ENCODE data around the gene HPCAL4.

The HPCAL4 gene

DNA sequence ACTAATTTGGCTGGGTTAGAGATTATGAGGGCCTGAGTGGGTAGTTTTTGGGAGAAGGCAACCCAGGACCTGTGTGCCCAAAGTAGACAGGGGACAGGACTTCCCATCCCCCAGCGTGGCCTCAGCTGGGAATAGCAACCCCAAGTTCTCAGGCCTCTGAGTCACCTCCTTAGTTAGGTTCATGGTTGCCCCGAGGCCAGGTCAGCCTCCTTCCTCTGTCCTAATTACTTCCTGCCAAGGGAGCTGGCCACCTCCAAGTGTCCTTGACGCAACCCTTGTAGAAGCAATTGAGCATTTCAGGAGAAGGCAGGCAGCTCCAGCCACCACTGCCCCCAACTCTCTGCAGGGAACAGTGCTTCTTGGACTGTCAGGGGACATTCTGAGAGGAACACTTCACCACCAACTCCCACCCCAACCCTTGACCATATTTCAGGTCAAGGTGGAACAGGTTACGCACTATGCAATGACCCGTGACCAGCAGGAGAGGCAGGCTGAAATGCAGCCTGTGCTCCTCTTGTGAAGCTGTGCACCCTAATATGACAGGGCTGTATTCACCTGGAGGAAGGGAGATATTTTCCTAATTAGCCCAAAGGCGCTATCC, 14.2 kb downstream of the HPCAL4 start:
- no peak for DNase-seq (ENCODE audit: low spot score)

DNA sequence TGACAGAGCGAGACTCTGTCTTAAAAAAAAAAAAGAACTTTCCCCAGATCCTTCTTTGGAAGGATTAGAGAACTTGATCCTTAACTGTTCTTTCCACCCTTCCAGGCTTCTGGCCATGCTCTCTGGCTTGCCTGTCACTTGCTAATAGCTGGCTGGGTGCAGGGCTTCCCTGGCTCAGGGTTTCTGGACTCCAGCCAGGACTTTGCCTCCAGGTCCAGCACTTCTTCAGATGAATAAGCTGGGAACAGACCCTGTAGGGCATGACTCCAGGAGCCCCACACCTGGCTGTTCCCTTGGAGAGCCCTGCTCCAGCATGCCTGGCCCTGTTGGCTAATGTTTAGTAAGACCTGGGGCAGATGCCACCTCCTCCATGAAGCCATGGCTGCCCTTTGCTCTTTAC, 16.0 kb downstream of the HPCAL4 start:
- no peak for DNase-seq (ENCODE audit: low spot score)

DNA sequence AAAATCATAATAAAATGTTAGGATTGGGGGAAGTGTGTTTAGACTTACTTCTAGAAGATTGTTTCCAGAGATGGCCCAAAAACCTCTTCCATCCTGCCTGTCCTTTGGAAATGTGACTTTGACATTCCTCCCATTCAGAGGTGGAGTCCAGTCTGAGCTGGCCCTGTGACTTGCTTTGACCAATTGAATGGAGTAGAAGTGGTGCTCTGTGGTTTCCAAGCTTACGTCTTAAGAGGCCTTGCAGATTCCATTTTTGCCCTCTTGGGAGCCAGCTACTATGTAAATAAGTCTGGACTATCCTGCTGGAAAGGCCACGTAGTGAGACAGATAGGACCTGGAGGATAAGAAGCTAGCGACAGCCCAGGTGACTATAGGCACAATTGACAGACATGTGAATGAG, 18.0 kb downstream of the HPCAL4 start:
- DNase-seq (ENCODE audit: low spot score) = no peak

DNA sequence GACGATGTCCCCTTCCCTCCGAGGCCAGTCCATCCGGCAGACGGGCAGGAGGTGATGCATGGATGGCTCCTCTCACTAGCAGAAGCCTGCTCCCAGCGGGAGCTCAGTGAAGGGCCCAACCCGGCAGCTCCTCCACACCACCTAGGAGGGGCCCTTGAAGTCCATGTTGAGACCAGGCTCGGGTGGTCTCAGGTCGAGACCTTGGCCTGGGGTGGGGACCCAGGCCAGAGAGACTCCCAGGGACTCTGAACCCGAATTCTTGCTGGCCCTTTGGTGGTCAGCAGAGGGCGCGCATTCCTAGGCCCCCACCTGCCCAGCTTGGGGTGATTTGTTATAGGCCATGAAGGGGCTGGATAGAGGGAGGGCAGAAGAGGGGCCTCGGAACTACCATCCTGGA, 18.7 kb downstream of the HPCAL4 start:
- no peak for DNase-seq (ENCODE audit: low spot score)

DNA sequence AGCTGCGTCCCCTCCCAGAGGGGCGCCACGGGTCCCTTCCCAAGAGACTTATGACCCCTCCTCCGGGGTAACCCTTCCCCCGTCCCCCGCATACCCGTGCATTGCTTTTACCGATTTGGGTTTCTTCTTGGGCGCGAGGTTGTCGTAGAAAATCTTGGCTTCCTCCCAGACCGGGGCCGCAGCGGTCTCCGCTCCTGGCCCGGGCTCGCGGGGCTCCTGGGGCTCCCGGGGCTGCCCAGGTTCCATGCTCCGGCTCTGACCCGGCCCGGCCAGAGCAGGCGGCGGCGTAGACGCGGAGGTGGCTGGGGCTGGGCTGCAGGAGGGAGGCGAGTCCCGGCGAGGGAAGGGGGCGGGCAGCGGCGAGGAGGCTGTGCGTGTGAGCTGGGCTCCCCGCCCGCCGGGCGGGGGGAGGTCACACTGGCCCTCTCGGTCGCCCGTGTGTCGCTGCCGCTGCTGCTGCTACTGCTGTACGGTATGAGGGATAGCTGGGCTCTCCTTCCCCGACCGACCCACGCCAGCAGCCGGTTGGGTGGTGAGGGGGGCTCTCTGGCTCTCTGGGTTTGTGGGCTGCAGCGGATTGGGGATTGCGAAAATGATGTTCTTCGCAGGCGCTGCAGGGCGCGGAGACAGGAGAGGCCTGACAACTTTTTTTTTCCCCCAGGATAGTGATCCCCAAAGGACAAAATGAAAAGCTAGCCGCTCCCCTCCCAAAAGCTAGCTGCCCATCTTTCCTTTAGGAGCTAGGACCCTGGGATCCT, 19.3 kb downstream of the HPCAL4 start, which contains the start of gene NT5C1A:
TSS of gene NT5C1A (minus strand) at position 315 of the 758 bp plus-strand sequence. CDS start at position 246, 69 bp downstream.
- DNase-seq (ENCODE audit: low spot score) = peak; percentile 52

DNA sequence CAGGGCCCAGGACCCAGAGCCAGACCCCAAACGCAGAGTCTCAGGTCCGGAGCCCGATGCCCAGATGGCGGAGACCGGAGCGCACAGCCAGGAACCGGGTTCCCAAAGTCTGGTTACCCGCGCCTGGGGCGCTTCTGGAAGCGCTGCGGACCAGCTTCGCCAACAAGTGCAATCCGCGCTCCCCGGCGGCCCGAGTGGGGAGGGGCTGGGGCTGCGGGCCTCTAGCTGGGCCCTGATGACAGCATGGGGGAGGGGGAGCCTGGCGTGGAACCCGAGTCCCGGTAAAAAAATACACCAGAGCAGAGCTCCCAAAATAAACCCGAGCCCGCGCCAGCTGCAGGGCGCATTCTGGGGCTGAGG, 19.8 kb downstream of the HPCAL4 start:
- no peak for DNase-seq (ENCODE audit: low spot score)

DNA sequence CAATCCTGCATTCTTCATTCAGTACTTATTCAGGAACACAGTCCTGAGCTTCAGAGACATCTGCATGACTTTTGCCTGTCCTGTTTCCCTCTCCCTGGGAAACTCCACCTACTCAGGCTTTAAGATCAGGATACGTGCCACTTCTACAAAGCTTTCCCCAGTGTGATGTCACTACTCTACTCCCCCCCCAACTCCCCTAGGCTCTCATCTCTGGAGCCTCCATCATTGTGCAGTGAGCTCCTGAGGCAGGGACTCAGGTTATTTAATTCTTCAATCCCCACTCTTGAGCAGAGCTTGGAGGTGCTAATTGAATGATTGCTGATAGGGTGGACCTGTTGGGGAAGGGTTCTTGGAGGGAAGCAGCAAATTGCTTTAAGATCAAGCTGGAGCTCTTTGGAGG, 20.5 kb downstream of the HPCAL4 start:
- no peak for DNase-seq (ENCODE audit: low spot score)

DNA sequence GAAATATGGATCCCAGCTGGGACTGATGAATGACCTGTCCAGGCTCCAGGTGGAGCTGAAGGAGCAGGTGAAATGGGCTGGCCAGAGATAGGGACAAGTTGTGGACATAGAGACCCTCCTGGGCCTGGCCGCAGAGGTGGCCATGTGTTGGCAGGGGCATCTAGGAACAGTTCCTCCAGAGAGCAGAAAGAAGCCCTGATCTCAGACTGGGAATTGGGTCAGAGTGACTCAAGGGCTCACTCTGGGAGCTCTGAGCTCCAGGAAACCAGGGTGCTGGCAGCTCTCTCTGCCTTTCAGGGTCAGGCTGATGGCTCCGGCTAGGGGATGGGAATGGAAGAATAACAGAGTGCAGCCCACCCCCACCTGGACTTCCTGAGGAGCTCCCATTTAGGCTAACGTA, 22.3 kb downstream of the HPCAL4 start:
- no peak for DNase-seq (ENCODE audit: low spot score)

DNA sequence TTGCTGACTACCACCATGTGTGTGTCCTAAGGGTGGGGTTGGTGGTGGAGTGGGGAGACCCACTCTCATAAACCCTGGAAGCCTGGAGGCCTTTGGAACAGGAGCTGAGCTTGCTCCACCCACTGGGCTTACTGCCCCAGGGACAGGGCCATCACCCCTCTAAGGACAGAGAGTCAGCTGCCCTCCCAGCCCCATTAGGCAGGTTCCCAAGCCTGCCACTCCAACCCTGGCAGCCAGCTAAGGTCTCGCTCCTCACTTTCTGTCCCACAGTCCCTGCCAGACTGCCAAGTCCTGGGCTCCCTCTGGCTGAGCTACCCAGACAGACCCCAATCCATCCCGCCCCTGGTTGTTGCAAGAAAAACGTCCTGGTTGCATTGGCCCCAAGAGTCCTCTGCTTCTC, 23.1 kb downstream of the HPCAL4 start:
- no peak for DNase-seq (ENCODE audit: low spot score)

DNA sequence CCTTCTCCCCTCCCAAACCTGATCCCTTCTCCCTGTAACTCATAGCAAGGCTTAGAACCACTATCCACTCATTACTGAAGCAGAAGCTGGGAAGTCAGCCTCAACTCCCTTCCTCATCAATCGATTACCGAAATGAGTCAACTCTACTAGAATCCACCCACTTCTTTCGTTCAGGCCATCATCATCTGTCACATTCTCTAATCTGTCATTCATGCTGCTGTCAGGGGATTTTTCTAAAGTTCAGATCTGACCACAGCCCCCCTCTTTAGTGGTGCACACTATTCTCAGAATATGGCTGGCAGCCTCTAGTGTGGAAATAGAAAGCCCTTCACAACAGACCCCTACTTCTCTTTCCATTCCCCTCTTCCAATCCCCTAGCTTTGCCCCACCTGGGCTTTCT, 24.5 kb downstream of the HPCAL4 start:
- no peak for DNase-seq (ENCODE audit: low spot score)

DNA sequence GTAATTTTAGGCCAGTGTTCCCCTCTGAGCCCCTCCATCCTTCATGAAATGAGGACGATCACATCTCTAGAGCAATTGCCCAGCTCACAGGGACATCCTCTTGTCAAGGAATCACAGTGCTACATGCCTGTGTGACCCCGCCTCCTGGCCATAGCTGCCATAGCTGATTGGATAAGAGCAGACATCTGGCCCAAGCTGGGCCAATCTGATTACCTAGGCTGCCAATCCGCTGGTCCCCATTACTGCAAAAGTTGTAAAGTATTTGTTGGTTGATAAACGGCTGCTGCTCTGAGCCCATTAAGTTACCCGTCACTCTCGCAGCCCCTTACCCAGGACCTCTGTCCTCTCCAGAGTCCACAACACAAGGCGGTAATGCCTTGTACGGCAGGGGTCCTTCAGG, 27.7 kb downstream of the HPCAL4 start:
- DNase-seq (ENCODE audit: low spot score) = no peak

DNA sequence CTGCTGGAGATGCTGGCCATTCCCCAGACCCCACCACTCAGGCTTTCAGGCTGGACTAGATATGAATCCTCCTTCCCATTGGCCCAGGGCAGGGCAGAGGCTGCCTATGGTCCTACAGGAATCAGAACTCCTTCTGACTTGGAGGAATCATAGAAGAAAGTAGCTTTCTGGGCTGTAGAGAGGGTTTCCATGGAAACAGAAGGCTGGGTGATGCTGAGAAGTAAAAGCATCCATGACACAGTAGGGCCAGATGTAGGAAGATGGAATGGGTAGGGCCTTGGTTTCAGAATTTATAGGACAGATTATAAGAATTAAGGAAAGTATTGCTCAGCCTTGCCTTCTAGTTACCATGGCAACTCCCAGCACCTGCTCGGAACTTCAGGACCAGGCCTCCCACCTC, 28.4 kb downstream of the HPCAL4 start:
- no peak for DNase-seq (ENCODE audit: low spot score)

DNA sequence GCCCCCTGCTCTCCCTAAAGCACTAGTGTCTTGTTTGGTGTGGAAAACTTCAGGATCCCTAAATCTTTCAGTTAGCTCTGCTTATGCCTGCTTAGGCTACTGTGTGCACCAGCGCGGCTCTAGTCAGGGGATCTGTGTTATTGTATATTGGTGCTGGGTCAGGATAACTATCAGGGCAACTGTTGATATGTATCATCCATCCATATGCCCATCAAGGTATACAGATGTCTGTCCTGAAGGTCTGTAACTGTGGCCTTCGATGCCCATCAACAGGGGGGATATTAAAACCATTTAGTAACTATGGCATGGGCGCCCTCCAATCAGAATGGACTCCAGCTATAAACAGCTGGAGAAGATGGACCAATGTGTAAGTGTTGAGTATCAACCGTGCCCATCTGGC, 31.7 kb downstream of the HPCAL4 start:
- no peak for DNase-seq (ENCODE audit: low spot score)

DNA sequence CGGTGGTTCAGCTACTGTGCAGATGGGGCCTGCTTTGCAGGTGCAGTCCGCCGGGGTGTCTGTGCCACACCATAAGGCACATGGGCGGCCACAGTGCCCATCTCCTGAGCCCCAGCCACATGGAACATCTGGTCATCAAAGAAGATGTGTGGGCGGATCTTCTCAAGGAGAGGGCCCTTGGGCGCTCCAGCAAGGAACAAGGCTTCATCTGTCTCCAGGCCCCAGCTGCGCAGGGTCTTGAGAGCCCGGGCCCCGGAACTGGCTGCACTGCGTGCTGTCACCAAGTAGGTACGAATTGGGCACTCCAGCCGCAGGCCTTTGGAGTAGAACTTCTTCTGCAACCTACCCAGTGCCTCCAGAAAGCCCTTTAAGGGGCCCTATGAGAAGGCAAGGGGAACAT, 32.1 kb downstream of the HPCAL4 start:
- DNase-seq (ENCODE audit: low spot score) = no peak

DNA sequence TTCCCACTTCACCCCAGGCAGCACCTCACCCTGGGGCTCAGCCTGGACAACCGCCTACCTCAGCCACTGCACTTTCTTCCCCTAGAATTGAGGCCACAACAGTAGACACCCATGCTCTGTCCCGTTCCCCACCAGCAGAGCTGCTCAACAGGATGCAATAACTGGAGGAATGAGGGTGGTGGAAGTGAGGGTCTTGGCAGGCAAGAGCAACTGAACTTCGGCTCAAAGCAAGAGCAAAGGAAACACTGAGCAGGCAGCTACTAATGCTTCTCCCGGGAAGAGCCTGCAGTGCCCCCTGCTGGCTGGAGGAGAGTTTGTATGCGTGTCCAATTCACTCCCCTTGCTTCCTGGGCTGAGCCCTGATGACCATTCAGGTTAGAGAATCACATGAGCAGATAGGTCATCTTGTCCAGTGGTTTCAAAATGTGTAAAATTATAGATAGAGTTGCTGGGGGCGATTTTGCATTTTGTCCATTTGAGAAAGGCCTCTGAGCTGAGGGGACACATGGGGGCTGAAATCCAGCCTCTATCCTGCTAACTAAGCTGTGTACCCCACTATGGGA, 33.2 kb downstream of the HPCAL4 start:
- peak; percentile 73 for DNase-seq (ENCODE audit: low spot score)

DNA sequence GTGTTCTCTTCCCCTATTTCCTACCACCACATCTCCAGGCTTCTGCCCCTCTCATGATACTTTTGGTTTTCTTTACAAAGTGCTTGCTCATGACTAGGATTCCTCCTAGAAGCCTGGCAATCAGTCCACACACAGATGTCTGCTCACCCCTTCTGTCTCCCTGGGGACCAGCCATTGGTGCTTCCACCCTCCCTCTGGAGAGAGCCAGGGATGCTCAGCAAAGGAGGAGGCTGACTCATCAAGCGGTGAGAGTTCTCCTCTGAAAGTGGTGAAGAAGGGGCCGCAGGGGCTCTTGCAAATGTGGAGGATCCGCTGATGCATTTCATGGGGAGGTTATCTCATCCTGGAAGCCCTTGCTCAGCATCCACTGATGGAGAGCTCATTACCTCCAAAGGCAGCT, 33.8 kb downstream of the HPCAL4 start:
- peak; percentile 76 for DNase-seq (ENCODE audit: low spot score)

DNA sequence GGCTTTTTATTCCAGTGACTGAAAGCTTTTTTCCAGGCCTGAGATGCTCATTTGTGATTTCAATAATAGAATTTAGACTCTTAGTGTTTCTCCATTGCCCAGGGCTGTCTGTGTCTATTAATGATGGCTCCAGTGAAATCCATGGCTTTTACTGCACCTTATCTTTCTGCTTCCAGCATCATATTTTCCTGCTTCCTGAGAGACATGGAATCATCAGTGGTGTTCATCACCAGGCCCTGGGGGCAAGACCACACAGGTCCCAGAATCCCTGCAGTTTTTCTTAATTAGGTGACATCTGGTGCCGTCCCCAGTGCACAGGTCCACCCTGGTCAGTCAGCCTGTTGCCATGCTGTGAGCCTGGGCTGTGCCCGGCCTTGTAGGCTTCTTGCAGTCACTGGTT, 34.8 kb downstream of the HPCAL4 start:
- DNase-seq (ENCODE audit: low spot score) = no peak

DNA sequence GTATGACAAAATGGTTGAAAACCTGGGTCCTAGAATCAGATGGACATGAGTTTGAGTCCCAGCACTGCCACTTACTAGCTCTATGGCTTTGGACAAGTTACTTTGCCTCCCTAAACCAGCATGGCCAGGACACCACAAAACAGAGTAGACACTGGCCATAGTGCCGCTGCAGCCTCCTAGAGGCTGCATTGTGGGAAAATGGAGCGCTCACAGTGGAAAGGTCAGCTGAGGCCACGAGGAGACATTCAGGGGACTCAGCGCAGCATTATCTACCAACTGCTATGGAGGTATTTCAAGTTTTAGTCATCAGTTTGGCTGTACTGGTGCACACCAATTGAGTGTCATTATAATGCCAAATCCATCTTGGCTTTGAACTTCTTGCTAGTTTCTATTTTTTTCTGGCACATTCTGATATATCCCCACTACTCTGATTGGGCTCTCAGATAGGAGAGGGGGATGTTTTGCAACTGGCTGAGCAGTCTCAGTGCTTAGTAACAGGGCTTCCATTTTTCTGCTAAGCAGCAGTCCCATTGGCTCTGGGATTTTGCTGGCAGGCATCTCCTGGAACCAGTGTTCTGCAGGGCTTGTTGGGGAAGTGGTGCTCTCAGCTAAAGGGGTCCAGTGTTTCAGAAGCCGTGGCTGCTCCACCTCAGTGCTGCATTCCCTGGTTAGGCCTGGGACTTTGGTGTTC, 35.5 kb downstream of the HPCAL4 start:
- DNase-seq (ENCODE audit: low spot score) = no peak

DNA sequence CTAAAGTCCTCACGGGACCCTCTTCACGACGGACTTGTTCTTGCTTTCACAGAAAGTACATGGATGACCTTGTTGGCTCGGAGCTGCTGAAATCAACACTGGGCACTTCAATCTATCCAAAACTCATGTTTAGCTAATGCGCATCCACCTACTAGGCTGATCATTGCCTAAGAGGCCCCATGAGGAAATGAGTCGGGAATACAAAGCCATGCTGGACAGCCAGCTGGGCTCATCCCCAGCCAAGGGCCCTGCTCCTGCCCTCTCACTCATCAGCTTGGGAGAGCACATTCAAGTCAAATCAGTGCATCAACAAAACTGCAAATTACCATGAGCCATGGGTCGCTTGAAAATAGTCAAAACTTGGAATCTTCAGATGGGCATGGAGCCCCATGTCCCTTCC, 36.9 kb downstream of the HPCAL4 start:
- no peak for DNase-seq (ENCODE audit: low spot score)

DNA sequence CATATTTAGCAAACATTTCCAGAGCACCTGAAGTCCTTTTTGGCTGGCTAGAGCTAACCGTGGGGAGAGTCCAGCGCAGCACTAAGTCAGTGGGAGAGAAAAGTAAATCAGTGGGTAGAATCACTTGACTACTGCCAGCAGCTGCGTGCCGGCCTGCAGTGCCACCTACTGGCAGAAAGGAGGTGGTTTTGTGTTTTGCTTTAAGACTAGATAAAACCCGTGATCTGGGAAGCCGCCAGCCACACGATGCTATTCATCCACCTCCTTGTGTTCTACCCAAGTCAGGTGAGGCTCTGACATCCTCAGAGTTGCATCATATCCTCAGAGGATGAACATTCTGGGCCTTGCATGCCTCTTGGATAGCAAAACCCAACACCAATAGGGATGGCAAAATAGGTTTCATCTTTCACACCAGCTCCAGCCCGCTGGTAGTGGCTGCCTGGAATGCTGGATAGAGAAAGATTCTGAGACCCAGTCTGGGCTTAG, 37.6 kb downstream of the HPCAL4 start:
- DNase-seq (ENCODE audit: low spot score) = peak; percentile 88

DNA sequence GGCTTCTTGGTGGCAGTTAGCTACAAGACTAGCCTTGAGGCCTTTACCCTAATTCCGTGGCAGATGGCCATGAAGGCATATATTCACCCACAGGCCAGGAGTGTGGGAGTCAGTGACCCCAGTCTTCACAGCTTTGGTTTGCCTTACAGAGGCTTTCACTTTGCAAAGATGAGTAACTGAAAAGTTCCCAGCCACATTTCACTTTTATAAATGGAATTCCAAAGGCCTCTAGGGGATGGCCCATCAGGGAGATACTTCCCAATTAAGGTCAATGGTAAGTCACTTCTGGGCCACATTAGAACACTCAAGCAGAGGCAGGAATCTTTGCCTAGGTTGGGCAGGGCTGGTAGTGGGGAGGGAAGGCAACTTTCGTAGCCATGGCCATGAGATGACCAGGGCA, 38.7 kb downstream of the HPCAL4 start:
- DNase-seq (ENCODE audit: low spot score) = no peak

DNA sequence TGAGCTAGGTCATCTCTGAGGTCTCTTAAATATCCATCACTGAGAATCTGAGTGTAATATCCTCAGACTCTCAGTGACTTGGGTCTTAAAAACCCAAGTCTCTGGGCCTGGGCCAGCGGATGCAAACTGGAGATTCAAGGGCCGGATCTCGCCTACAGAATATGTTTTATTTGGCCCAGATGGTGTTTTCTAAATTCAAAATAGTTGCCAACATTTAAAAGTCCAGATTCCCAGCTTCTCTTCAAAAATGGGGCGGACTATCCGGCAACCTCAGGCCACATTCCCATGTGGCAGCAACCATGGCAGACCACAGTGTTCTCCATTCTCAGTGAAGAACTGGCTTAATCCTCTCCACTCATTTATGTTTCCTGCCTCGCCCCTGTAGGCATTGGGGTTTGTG, 39.1 kb downstream of the HPCAL4 start:
- no peak for DNase-seq (ENCODE audit: low spot score)

DNA sequence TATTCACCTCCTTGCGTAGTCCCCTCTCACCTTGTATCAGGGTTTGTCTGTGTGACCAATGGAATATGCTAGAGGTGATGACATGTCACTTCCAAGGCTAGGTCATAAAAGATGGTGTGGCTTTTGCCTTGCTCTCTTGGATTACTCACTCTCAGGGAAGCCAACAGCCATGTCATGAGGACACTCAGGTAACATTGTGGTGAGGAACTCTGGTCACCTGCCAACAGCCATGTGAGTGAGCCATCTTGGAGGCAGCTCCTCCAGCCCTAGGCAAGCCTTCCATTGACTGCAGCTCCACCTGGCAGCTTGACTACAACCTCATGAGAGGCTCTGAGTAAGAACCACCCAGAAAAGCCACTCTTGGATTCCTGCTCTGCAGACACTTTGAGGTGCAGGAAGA, 40.8 kb downstream of the HPCAL4 start:
- no peak for DNase-seq (ENCODE audit: low spot score)

All from GM03348 (cell line).